Keratinocyte (primary cell): ENCODE measurements around the gene RRAGC. TPM values are rescaled to one million over a fixed set of nuclear protein-coding genes. Genes with fewer than 3 reads are reported as not detected.
"Not testable (repeated sequence)": the region's sequence is repeated elsewhere in the genome, so short reads cannot be mapped to it uniquely, and the experiment has no call there.

Experiments
- DNase-seq: peaks from one replicate; pipeline ENCODE4 v3.0.0-alpha.2; 2011; ENCODE audit warnings: low read depth, missing footprints, low spot score
- FAIRE-seq: peaks from 2 replicates; lab custom pipeline; 2011; peaks lifted over from hg19 to GRCh38; lab: Jason Lieb, UNC
- H2AFZ ChIP-seq: 2 replicates; pipeline ENCODE4 v1.6.0; 2012; ENCODE audit warnings: low read length, control low read depth, inconsistent platforms; ENCODE audit not compliant: control insufficient read depth
- H3K27ac ChIP-seq: 2 replicates; pipeline ENCODE4 v1.5.1; 2011; ENCODE audit warnings: low read length; ENCODE audit not compliant: control insufficient read depth, insufficient read depth
- H3K27me3 ChIP-seq: 3 replicates; pipeline ENCODE4 v1.6.0; 2011; ENCODE audit warnings: low read length; ENCODE audit not compliant: control insufficient read depth, insufficient read depth; ENCODE audit errors: extremely low read depth
- H3K36me3 ChIP-seq, 2 experiments: 2 replicates in 1 of 2; 3 replicates in 1 of 2; pipeline ENCODE4 v1.5.1; 2011; ENCODE audit warnings: low read length in 2 of 2, mild to moderate bottlenecking in 1 of 2; ENCODE audit not compliant: control insufficient read depth in 2 of 2, insufficient read depth in 2 of 2; ENCODE audit errors: extremely low read depth in 1 of 2
- H3K4me1 ChIP-seq: 3 replicates; pipeline ENCODE4 v1.5.1; 2011; ENCODE audit warnings: low read length; ENCODE audit not compliant: control insufficient read depth, insufficient read depth; ENCODE audit errors: extremely low read depth
- H3K4me2 ChIP-seq: 3 replicates; pipeline ENCODE4 v1.6.0; 2011; ENCODE audit warnings: low read depth, low read length; ENCODE audit not compliant: control insufficient read depth, insufficient read depth; ENCODE audit errors: extremely low read depth
- H3K4me3 ChIP-seq, 3 experiments: fragments of 200-600 bp in 1 of 3; sonication (generic) in 1 of 3; 2 replicates in 2 of 3; 3 replicates in 1 of 3; pipeline ENCODE4 v1.5.1; 2011 to 2016; ENCODE audit warnings: low read length in 3 of 3, mild to moderate bottlenecking in 3 of 3, control low read depth in 2 of 3, inconsistent platforms in 1 of 3, low read depth in 1 of 3, mixed read lengths in 1 of 3, mixed run types in 1 of 3, moderate library complexity in 1 of 3; ENCODE audit not compliant: control insufficient read depth in 2 of 3, insufficient read depth in 2 of 3; ENCODE audit errors: extremely low read depth in 1 of 3
- H3K79me2 ChIP-seq: 2 replicates; pipeline ENCODE4 v1.6.0; 2012; ENCODE audit warnings: low read length; ENCODE audit not compliant: control insufficient read depth, insufficient read depth
- H3K9ac ChIP-seq: 3 replicates; pipeline ENCODE4 v1.6.0; 2011; ENCODE audit warnings: low read length; ENCODE audit not compliant: control insufficient read depth, insufficient read depth; ENCODE audit errors: extremely low read depth
- H3K9me1 ChIP-seq: 3 replicates; pipeline ENCODE4 v1.6.0; 2011; ENCODE audit warnings: low read length; ENCODE audit not compliant: control insufficient read depth, insufficient read depth; ENCODE audit errors: extremely low read depth
- H3K9me3 ChIP-seq: 2 replicates; pipeline ENCODE4 v1.5.1; 2012; ENCODE audit warnings: low read depth, low read length; ENCODE audit not compliant: control insufficient read depth
- H4K20me1 ChIP-seq: 3 replicates; pipeline ENCODE4 v1.6.0; 2011; ENCODE audit warnings: low read length; ENCODE audit not compliant: control insufficient read depth, insufficient read depth; ENCODE audit errors: extremely low read depth
- EZH2 ChIP-seq: IDR thresholded peaks from one replicate; pipeline ENCODE4 v1.6.1; 2012; ENCODE audit warnings: inconsistent platforms, mild to moderate bottlenecking, low read length, moderate library complexity
- dilution Hi-C: fragments of 300-500 bp; cut with MboI; formaldehyde crosslinking; loops from one replicate; pipeline ENCODE4 v1.7.0; 2020; ENCODE audit warnings: low sequenced_read_pairs; ENCODE audit not compliant: extremely low pct_ligation_motif_present
- polyA plus RNA-seq, 5 experiments: library from polyadenylated mRNA; depleted of rRNA in 3 of 5; stranded (reverse) in 3 of 5; stranded (forward) in 1 of 5; unstranded in 1 of 5; fragments of >200 nt; gene quantifications; 1 replicate in 1 of 5; 2 replicates in 3 of 5; 3 replicates in 1 of 5; pipeline versions ENCODE4 v1.2.1 to v1.2.3, GENCODE V29; 2011 to 2012; ENCODE audit warnings: missing spikeins in 2 of 5, low read depth in 1 of 5, low replicate concordance in 1 of 5
- TF ChIP-seq, protein P1 (sequence below), 3 experiments: IDR thresholded peaks in 1 of 3; conservative IDR thresholded peaks in 1 of 3; optimal IDR thresholded peaks in 1 of 3; 2 replicates in 2 of 3; 3 replicates in 1 of 3; pipeline versions ENCODE3 to v1.5.1; 2011; ENCODE audit warnings: low read length in 3 of 3, mild to moderate bottlenecking in 3 of 3, moderate library complexity in 2 of 3, control low read depth in 1 of 3, inconsistent platforms in 1 of 3; ENCODE audit not compliant: insufficient read depth in 2 of 3; ENCODE audit errors: extremely low read depth in 1 of 3

RRAGC gene
- polyA plus RNA-seq, 1 donor (not counting 4 experiments of a cell fraction or from before 2014, with no cell fraction given), result 37.8 TPM

- dilution Hi-C loops, result no loop called here
- no peak overlapping the region for H2AFZ ChIP-seq
- no peaks in the 10 kb centered on the region for H4K20me1 ChIP-seq
Observed at GRCh38 chr1:38840281-38840680, 19.3 kb downstream of the RRAGC start.

GRCh38 chr1:38839363-38839762 lies 20.2 kb downstream of the RRAGC start:
- Histone ChIP-seq H2AFZ (no peak overlapping the region), H4K20me1 (no peaks in the 10 kb centered on the region), H3K36me3 (peaks cover 0 to 11% of the 10 kb centered on the region in 2 experiments), H3K9me3 (no peaks in the 10 kb centered on the region), H3K9ac (no peak overlapping the region), H3K9me1 (no peaks in the 10 kb centered on the region), H3K79me2 (peaks cover 4% of the 10 kb centered on the region), H3K27ac (no peak overlapping the region), H3K4me3 (no peak overlapping the region), H3K4me1 (no peaks in the 10 kb centered on the region), H3K27me3 (no peaks in the 10 kb centered on the region), H3K4me2 (no peak overlapping the region)
- DNase-seq, result no peak
- FAIRE-seq, result no peak
- dilution Hi-C loops, result no loop called here
- TF ChIP-seq, protein P1, sequence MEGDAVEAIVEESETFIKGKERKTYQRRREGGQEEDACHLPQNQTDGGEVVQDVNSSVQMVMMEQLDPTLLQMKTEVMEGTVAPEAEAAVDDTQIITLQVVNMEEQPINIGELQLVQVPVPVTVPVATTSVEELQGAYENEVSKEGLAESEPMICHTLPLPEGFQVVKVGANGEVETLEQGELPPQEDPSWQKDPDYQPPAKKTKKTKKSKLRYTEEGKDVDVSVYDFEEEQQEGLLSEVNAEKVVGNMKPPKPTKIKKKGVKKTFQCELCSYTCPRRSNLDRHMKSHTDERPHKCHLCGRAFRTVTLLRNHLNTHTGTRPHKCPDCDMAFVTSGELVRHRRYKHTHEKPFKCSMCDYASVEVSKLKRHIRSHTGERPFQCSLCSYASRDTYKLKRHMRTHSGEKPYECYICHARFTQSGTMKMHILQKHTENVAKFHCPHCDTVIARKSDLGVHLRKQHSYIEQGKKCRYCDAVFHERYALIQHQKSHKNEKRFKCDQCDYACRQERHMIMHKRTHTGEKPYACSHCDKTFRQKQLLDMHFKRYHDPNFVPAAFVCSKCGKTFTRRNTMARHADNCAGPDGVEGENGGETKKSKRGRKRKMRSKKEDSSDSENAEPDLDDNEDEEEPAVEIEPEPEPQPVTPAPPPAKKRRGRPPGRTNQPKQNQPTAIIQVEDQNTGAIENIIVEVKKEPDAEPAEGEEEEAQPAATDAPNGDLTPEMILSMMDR (optimal IDR thresholded peaks at IDR 0.05 in 1 of 3, IDR thresholded peaks at IDR 0.05 in 1 of 3, conservative IDR thresholded peaks at IDR 0.05 in 1 of 3; ENCODE audit: extremely low read depth in 1 of 3, insufficient read depth in 2 of 3, low read length in 3 of 3), result no peak
- TF ChIP-seq EZH2, result no peak

More at GRCh38 chr1:38840281-38840680, 19.3 kb downstream of the RRAGC start:
- Histone ChIP-seq H3K4me1 (no peaks in the 10 kb centered on the region), H3K4me3 (no peak overlapping the region), H3K9me1 (no peaks in the 10 kb centered on the region), H3K9me3 (no peaks in the 10 kb centered on the region), H3K27ac (no peak overlapping the region), H3K4me2 (no peak overlapping the region), H3K79me2 (peaks cover 4% of the 10 kb centered on the region), H3K27me3 (no peaks in the 10 kb centered on the region), H3K9ac (no peak overlapping the region), H3K36me3 (peaks cover 0 to 12% of the 10 kb centered on the region in 2 experiments)
- TF ChIP-seq, protein P1 (optimal IDR thresholded peaks at IDR 0.05 in 1 of 3, IDR thresholded peaks at IDR 0.05 in 1 of 3, conservative IDR thresholded peaks at IDR 0.05 in 1 of 3; ENCODE audit: extremely low read depth in 1 of 3, insufficient read depth in 2 of 3, low read length in 3 of 3), result no peak
- no peak for TF ChIP-seq EZH2
- FAIRE-seq (no peak), DNase-seq (no peak)

DNA sequence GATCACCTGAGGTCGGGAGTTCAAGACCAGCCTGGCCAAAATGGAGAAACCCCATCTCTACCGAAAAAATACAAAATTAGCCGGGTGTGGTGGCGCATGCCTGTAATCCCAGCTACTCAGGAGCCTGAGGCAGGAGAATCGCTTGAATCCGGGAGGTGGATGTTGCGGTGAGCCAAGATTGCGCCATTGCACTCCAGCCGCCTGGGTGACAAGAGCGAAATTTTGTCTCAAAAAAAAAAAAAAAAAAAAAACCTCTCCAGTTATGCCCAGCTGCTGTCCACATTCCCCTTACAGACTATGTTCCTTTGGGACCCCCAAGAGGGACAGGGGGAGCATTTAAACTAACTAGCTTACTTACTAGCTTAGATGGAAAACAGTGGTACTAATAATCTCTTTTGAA lies 23.3 kb downstream of the RRAGC start:
- FAIRE-seq, H3K9me3 ChIP-seq, H3K27ac ChIP-seq, H3K79me2 ChIP-seq, H3K4me2 ChIP-seq, DNase-seq, H3K4me1 ChIP-seq, H3K4me3 ChIP-seq, dilution Hi-C loops, H3K9ac ChIP-seq, H4K20me1 ChIP-seq, H3K36me3 ChIP-seq, H3K27me3 ChIP-seq, H3K9me1 ChIP-seq, H2AFZ ChIP-seq: not testable (repeated sequence)
